Thyroid gland (tissue), 4 donors: ENCODE data around the gene SOCS6.
A peak's percentile ranks its signal among the peaks of the same experiment; 100 is the strongest.

ENCODE experiments used
- POLR2A ChIP-seq, 2 donors: fragments of 450-650 bp; IDR thresholded peaks; one replicate each; pipeline ENCODE4 v1.6.1; 2017; ENCODE audit warnings: antibody characterized with exemption in 2 of 2, mild to moderate bottlenecking in 2 of 2, moderate library complexity in 1 of 2
- TF ChIP-seq, protein P1 (sequence below), 6 experiments: fragments of 200-600 bp in 3 of 6; fragments of 450-650 bp in 3 of 6; sonication (generic) in 3 of 6; IDR thresholded peaks; one replicate each; pipeline ENCODE4 v1.5.1; 2016 to 2019; ENCODE audit warnings: antibody characterized with exemption in 6 of 6, mild to moderate bottlenecking in 2 of 6, inconsistent platforms in 1 of 6, moderate library complexity in 1 of 6

GRCh38 chr18:70289351-70290312, 787 bp downstream of the SOCS6 start:
- peak in 1 of 2 donors; percentile 23 for TF ChIP-seq POLR2A (IDR thresholded peaks at IDR 0.05)
- TF ChIP-seq, protein P1, sequence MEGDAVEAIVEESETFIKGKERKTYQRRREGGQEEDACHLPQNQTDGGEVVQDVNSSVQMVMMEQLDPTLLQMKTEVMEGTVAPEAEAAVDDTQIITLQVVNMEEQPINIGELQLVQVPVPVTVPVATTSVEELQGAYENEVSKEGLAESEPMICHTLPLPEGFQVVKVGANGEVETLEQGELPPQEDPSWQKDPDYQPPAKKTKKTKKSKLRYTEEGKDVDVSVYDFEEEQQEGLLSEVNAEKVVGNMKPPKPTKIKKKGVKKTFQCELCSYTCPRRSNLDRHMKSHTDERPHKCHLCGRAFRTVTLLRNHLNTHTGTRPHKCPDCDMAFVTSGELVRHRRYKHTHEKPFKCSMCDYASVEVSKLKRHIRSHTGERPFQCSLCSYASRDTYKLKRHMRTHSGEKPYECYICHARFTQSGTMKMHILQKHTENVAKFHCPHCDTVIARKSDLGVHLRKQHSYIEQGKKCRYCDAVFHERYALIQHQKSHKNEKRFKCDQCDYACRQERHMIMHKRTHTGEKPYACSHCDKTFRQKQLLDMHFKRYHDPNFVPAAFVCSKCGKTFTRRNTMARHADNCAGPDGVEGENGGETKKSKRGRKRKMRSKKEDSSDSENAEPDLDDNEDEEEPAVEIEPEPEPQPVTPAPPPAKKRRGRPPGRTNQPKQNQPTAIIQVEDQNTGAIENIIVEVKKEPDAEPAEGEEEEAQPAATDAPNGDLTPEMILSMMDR (IDR thresholded peaks at IDR 0.05), result no peak
